NCI-H1417 treated with DMSO at 0.1 percent for 48 hours (cell line): ENCODE data around the gene P3H2.
"Not testable (repeated sequence)": the region's sequence is repeated elsewhere in the genome, so short reads cannot be mapped to it uniquely, and the experiment has no call there.

ENCODE experiments used
- DNase-seq: peaks from one replicate; lab custom pipeline; 2025; lab: John Stamatoyannopoulos, UW

P3H2 gene

DNA sequence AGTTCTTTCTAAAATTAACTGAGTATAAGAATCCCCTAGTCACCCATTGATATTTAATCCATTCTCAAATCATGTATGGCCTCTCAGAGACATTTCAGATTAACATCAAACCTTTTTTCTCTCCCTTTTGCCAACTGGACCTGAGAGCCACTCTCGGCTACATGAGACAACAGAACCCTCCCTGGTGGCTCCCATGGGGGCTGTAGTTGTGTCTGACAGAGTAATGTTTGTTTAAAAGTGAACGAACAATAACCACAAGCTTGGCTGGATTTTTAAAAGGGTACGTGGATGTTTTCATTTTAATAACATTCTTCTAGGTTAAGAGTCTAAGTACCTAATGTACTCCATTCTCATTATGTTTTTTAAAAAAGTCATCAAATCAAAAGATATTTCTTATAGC, 37.1 kb downstream of the P3H2 start:
- DNase-seq = no peak

DNA sequence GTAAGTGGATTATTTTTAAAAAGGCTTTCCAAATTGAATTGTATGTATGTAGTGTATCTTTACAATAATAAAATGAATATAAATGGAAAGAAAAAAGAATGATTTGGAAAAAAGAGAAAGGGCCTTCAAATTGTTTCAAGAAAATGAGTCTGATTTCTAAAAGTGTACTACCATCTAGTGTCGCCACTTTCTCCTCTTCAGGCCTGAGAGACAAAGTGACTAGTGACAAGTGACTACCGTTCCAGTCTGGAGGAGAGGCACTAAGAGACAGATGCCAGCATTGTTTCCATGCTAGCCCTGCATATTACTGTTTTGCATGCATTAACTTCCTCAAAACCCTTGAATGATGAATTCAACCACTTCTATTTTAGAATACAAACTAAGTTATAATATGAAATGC, 39.3 kb downstream of the P3H2 start:
- no peak for DNase-seq

DNA sequence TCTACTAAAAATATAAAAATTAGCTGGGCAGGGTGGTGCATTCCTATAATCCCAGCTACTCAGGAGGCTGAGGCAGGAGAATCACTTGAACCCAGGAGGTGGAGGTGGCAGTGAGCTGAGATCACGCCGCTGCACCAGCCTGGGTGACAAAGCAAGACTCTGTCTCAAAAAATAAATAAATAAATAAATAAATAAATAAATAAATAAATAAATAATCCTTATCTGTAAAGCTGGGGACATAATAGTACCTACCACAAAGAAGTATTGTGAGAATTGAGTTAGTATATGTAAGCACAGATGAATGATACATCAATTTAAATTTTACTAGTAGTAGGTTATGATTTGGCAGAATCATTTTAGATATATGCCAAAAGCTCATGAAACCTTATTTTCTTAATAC, 41.5 kb downstream of the P3H2 start:
- not testable (repeated sequence) for DNase-seq

DNA sequence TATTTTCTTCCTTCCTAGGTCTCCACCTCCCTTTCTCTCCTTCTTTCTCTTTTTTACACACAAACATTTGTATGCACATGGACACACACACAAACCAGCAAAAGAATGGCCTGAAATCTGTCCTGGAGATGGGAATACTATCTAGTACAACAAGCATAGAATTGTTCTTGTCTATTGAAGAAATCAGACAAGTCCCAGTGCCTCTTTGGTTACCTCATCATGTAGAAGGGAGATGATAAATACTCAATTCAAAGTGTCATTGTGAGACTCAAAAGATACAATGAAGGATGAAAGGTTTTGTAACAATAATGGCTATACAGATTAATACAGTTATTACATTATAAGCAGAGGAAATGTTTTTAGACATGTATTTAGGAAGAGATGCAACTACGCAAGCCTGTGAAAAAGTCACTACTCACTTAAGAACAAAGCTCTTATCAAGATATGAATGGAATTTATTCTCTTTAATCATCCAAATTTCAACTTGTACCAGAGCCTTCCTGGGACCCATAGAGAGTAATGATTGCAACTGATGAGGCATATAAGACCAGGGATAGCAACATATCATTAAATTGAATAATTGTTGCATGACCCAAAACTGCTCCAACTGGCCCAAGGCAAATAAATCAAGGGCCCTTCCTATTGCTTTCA, 43.2 kb downstream of the P3H2 start:
- no peak for DNase-seq

DNA sequence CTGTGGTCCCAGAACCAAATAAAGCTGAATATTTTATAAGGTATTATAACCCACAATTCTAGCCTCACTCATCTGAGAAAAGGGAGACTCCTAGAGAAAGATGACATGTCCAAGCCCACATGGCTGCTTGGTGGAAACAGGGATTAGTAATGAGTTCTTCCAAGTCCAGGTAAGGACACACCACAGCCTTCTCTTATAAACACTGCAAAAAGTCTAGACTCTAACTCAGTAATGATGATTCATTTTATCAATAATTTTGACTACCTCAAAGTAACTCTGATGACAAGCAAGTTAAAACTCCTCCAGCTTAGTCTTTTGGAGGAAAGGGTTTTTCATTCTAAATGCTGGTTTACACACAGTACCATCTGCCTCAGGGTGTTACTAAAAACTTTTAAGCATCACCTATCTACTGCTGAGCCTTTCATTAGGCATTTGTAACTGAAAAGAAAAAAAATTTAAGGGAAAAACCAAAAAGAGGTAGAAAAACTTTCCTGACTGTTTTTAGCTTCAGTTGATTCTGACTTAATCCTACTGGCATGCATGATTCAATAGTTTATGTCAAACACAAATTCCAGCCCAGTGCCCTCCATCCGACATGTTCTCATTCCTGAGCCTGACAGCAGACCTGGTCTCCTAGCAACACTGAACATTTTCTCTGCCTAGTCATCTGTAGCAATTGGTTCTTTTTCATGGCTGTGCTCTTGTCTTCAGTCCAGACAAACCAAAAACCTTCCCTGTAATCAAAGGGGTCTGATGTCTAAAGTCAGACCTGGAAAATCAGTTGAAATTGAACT, 43.9 kb downstream of the P3H2 start:
- no peak for DNase-seq

DNA sequence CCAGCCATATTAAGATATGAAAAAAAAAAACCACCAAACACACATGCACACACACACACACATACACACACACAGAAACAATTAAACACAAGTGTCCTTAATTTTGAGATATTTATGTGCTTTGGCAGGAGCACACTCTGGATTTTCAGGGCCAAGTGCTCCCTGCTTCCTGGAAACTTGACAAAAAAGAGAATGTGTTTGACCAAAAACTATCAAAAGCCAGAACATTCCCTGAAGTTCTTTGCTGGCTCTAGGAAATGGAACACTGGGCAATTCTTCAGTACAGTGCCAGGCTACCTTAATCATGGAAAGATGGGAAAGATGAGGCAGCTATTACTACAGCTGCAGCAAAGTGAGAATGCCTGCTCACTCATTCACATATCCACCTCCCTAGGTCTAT, 44.6 kb downstream of the P3H2 start:
- no peak for DNase-seq

DNA sequence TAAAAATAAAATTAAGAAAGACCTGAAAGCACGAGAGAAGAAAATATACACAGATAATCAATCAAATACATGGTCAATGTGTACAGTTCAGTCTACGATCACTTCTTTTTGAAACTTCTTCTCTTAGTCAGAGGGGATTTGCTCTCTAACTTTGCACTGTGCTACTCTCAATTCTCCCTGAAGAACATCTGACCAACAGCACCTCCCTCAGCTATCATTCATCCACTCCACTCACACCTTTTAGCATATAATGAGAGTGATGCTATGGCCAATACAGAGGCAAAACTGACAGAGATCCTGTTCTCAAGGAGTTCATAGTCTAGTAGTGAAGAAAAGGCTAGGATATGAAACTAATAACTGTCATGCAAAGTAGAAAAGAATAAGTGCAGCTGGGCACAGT, 45.9 kb downstream of the P3H2 start:
- DNase-seq = no peak

DNA sequence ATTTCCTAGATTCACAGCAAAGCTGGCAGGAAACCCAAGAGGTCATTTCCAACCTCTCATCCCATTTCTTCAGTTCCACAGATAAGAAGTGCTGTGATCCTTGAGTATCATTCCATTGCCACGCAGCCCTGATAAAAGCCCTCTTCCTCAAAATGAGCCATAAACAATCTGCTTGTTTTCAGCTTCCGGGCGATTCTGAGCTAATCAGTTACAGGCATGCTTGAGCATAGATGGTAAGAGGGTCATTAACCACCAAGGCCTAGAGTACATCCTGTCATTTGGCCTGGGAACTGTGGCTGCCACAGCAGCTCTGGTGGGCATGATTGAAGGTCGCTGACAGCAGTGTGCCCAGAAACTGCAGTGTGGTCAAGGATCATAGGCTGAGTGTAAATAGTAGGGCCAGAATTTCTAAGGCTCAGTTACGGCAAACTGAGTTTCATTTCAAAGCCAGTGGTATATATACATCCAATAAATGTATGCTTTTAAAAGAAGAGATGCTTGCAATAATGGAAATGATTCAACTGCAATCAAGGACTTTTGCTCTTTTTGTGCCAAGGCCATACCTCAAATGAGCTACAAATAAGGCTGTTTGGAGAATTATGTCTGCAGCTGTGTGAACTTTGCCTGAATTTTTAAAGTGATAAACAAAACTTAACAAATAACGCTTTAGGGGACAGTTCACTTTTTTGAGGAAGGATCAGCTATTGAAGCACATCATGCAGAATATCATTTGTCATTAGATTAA, 47.3 kb downstream of the P3H2 start:
- no peak for DNase-seq

DNA sequence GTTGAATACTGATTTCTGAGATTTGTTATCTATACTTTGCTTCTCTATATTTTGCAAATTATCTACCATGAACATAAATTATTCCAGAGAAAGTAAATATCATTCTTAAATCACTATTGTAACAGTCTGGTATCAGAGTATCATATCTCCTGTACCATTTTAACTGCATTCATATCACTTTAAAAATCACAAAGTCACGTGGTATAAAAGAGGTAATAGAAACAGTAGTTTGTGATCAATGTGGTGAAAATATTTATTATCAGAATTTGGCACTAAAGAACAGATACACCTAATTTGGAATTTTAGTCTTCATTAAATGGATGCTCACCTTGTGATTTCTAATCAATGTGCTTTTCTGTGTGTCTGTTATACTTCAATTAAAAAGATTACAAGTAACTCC, 47.8 kb downstream of the P3H2 start:
- no peak for DNase-seq

DNA sequence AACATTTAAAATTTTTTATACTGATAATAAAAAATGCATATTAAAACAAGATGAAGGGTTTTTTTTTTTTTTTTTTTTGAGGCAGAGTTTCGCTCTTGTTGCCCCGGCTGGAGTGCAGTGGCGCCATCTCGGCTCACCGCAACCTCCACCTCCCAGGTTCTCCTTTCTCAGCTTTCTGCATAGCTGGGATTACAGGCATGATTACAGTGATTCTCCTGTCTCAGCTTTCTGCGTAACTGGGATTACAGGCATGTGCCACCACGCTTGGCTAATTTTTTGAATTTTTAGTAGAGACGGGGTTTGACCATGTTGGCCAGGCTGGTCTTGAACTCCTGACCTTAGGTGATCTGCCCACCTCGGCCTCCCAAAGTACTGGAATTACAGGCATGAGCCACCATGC, 48.8 kb downstream of the P3H2 start:
- not testable (repeated sequence) for DNase-seq

DNA sequence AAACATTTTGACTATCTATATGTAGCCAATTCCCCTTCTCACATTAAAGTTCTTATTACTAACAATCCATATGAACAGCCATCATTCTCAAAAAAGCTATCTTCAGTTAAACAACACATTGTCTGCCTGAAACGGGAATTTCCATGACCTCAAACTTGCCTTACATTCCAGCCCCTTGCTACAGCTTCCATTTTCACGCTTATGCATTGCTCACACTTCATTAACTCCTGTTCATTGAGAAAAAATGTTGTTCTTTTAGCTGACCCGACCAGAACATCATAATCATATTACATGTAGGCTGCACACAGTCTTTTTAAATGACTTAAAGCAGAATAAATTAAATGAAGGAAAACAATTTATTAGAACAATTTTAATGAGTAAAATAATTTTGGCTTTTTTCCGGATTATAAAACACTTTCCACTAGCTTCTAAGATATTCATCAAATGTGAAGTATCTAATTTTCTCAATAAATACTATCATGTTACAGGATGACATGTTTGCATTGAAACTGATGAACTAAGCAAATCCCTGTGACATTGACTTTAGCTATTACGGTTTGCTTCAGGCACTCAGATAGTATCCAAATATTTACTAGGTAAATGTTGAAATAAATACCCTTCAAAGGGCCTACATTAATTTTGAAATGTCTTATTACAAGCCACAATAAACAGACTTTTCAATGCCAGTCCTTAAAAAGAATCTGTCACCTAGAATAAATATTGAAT, 49.9 kb downstream of the P3H2 start:
- no peak for DNase-seq

DNA sequence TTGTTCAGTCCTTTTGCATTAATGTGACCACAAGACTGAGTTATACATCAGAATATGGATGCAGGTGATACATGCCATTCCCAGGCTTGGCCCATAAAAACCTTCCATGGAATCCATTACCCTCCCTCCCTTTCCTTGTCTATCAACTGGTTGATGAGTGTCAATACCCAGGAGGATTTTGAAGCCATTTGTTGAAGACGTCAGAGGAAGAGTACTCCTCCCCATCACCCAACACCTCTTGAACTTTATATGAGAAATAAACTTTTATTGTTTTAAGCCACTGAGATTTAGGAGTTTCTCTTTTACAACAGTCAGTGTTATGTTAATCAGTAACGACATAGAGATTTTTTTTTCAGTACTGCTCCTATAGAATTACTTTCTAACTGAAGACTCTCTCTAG, 55.5 kb downstream of the P3H2 start:
- DNase-seq = no peak

DNA sequence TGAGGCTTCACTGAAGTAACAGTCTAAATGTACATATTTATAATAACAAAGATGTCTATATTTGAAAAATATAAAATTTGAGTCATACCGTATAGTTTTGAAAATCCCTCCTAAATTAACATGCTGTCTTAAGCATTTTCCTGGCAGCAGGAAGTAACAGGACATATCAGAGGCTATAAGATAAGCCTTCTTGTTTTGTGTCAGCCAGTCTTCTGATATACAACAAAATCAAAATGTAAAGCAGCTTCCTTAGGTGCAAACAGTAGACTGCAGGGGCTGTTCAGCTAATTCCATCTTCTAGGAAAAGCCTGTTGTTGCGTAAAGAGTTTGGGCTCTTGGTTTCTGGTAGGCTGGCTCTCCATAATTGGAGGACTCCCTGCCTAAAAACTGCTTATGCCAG, 56.0 kb downstream of the P3H2 start:
- no peak for DNase-seq

DNA sequence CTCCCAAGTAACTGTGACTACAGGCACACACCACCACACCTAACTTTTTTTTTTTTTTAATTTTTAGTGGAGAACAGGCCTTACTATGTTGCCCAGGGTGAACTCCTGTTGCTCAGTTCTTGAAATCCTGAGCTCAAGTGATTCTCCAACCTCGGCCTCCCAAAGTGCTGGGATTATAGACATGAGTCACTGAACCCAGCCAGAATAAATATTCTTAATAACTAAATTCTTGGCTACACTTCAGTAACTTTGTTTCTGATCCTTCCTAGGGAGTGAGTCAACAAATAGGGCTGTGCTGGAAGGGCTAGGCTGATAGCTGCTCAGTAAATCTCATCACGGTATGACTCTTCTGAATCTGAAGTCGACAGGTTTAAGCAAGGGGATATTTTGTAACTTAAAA, 56.6 kb downstream of the P3H2 start:
- DNase-seq = no peak

DNA sequence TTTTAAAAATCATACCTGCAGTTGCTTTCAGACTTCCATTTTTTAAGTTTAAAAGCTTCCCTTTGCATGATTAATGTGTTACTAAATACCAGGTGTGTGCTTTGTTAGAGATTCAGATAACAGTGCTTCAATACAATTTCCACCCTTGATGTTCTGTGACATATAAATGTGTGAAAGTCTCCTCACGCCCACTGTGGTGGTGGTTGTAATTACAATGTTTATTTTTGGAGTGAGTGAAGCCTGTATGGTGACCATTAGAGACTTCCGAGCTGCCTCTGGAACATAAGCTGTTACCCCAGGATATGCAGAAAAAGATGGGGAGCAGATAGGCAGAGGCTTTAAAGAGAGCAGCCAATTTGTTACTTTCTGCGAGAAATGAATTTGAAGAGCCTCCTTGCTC, 57.2 kb downstream of the P3H2 start:
- no peak for DNase-seq

DNA sequence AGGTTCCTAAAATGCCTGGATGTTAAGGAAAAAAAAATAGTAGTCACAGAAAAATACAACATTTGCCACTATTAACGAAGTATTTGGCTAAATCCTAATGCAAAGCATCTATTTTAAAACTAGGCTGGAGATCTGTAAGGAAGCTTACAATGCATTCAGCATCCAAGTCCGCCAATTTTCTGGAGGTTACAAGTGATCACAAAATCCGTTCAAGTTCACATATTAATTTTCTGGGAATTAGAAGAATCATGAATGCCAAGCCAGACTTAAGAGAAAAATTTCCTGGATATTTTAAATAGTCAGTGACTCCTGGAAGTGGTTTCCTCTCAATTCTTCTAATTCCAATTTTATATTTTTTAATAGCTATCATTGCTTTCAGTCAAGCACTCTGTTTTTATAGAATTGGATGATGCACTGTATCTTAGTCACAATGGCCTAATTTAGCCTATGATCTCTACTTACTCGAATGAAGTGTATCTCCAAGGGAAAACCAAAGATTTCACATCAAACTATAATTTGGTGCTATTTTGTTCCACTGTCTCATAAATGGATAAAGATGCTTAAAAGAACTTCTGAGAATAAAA, 60.4 kb downstream of the P3H2 start:
- no peak for DNase-seq

DNA sequence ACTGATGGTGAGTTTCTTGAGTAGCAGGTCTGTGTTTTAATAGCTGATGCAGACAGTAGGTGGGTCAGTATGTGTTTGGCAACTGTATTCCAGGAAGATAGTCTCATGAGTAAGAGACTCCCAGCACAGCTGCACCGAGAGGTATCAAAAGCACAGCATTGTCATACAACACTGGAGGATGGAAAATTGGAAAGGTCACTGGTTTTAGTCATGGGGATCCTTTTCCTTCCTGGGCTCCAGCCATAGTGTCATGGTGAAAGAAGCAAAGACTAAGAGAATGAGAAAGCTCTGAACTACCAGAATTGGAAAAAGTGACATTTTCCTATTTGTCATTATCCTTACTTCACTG, 61.5 kb downstream of the P3H2 start:
- no peak for DNase-seq

DNA sequence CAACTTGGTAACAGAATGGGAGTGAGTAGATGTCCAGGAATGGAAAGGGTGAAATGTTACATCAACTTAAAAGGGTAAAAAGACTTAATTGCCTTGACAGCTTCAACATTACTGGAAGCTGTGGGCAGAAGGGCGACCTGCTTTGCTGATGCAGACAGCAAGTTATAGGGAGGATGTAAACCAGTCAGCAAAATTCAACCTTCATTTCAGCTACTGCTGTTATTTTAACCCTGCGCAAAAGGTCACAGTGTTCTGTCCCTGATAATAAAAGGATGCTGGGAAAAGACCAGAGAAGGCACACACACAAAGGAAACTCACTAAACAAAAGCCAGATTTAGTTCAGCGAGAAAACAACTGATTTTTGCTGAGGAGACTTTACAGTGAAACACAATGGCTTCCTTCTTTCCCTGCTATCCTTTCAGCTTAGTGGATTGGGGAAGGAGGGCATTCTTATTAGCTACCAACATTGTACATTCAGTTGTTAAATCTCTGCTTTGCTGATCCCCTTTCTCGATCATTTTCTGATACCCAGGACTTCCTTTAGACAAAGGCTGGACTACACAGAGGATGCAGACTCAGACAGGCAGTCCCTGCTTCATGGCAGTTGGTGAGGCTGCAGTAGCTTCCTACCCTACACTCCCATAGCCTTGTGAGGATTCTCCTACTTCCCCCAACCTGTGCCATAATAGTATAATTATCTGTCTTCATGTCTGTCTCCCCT, 62.0 kb downstream of the P3H2 start:
- no peak for DNase-seq

DNA sequence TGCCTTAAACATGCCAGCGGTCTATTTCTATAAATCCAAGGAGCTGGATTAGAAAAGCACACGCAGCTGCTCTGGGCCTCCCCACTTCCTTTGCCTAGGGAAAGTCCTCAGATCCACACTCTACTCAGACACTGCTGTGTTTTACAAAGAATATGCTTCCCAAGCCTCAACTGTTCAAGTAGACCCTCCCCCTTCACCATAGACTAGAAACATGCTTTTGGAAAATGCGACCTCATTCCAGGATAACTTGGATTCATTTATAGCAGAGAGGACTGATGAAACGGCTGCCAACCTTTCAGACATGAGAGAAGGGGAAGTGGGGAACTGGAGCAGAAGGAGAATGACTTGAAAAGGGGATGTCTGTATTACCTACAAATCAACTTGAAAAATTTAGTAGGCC, 64.0 kb downstream of the P3H2 start:
- DNase-seq = no peak

DNA sequence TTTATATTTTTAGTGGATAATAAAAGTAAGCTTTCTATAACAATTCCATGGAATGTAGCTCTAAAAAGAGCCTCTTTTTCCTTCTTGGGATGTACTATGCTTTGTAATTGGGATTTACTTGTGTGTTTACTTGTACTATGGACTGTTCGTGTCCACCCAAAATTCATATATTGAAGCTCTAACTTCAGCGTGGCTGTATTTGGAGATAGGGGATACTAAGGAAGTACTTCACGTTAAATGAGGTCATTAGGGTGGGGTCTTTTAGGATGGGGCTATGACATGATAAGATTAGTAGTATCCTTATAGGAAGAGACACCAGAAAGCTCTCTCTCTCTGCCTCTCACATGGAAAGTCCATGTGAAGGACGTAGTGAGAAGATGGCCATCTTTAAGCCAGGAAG, 64.9 kb downstream of the P3H2 start:
- no peak for DNase-seq

DNA sequence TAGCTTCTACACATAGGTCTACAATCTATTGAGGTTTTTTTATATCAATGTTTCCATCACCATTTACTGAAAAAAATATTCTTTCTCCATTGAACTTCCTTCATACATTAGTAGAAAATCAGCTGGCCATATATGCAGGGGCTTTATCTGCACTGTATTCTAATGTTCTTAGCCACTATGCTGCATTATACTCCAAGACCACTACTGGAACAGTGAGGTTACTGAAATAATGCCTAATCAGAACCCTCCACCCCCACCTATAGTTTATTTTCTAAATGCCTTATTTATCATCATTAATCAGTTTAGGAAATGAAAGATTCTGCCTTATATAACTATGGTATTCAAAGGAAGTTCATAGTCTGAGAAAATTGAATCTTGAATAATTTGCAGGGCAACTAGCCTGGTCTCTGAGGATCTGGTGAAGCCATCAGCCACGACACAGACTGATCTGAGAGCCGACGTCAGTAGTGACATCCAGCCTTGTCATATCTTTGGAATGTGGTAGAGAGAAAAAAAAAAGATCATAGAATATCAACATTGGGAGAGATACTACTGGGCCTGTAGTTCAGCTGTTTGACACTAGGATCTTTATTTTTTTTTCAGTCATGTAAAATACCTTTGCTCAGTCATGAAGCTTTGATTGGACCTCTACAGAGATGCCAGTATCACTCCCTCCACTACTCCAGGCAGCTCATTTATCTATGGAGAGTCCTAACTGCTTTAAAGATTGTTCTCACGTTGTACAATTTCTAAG, 66.6 kb downstream of the P3H2 start:
- DNase-seq = no peak
